Gastrocnemius medialis (tissue), 4 donors: ENCODE measurements around the gene SFPQ. TPM values are rescaled to one million over a fixed set of nuclear protein-coding genes. Genes with fewer than 3 reads are reported as not detected.
"Not testable (repeated sequence)": the region's sequence is repeated elsewhere in the genome, so short reads cannot be mapped to it uniquely, and the experiment has no call there.

Experiments
- ATAC-seq, 2 donors: fragments of 150-250 bp; one replicate each; pipeline ENCODE4 v1.9.1; 2016
- DNase-seq, 2 donors: peaks; one replicate each; pipeline ENCODE4 v3.0.0-alpha.2; 2019
- H3K27ac ChIP-seq, 4 donors: fragments of 200-600 bp; sonication (generic); 1 replicate in 1 of 4; 2 replicates in 3 of 4; pipeline ENCODE4 v1.5.1; 2016 to 2018; ENCODE audit warnings: mild to moderate bottlenecking in 2 of 4, moderate library complexity in 1 of 4
- H3K27me3 ChIP-seq, 3 donors: fragments of 200-600 bp; sonication (generic) in 2 of 3; 1 replicate in 1 of 3; 2 replicates in 2 of 3; pipeline versions ENCODE4 v1.5.1 to v1.6.0; 2016 to 2019; ENCODE audit warnings: mild to moderate bottlenecking in 1 of 3, moderate library complexity in 1 of 3
- H3K36me3 ChIP-seq, 2 donors: fragments of 200-600 bp; sonication (generic) in 1 of 2; one replicate each; pipeline ENCODE4 v1.5.1; 2017 to 2018
- H3K4me1 ChIP-seq, 2 donors: fragments of 200-600 bp; sonication (generic) in 1 of 2; one replicate each; pipeline ENCODE4 v1.5.1; 2016 to 2017; ENCODE audit warnings: mild to moderate bottlenecking in 2 of 2
- H3K4me3 ChIP-seq, 4 donors: fragments of 200-600 bp; sonication (generic) in 3 of 4; 1 replicate in 1 of 4; 2 replicates in 3 of 4; pipeline ENCODE4 v1.5.1; 2016 to 2019; ENCODE audit warnings: mild to moderate bottlenecking in 2 of 4
- H3K9me3 ChIP-seq, 3 donors: fragments of 200-600 bp; sonication (generic) in 2 of 3; 1 replicate in 1 of 3; 2 replicates in 2 of 3; pipeline ENCODE4 v1.5.1; 2016 to 2019
- POLR2A ChIP-seq, 2 donors: fragments of 450-650 bp; IDR thresholded peaks; one replicate each; pipeline ENCODE4 v1.6.1; 2017; ENCODE audit warnings: antibody characterized with exemption in 2 of 2, mild to moderate bottlenecking in 2 of 2, moderate library complexity in 2 of 2
- in situ Hi-C, 4 donors: fragments of 200-750 bp; cut with MboI; loops; one replicate each; pipeline versions ENCODE4 v1.15.0 to v1.8.0; 2017; ENCODE audit warnings: low sequenced_read_pairs in 4 of 4
- intact Hi-C: fragments of 100-400 bp; cut with DNase I; formaldehyde crosslinking; loops from one replicate; pipeline ENCODE4 v1.15.1; 2023; ENCODE audit warnings: low total_unique reads
- total RNA-seq, 4 donors: library from RNA; depleted of rRNA; stranded (reverse); fragments of >200 nt; gene quantifications; one replicate each; pipeline versions ENCODE4 v1.1.0 to v1.2.3, GENCODE V29; 2016
- TF ChIP-seq, protein P1 (sequence below), 5 experiments: fragments of 450-650 bp in 3 of 5; fragments of 200-600 bp in 2 of 5; sonication (generic) in 2 of 5; IDR thresholded peaks in 4 of 5; conservative IDR thresholded peaks in 1 of 5; 1 replicate in 4 of 5; 2 replicates in 1 of 5; pipeline ENCODE4 v1.5.1; 2016 to 2019; ENCODE audit warnings: antibody characterized with exemption in 5 of 5, mild to moderate bottlenecking in 3 of 5, moderate library complexity in 3 of 5

Gene SFPQ
- total RNA-seq, 4 donors from 2014 or later, result 70.1 to 128 (median 82.4) TPM

DNA sequence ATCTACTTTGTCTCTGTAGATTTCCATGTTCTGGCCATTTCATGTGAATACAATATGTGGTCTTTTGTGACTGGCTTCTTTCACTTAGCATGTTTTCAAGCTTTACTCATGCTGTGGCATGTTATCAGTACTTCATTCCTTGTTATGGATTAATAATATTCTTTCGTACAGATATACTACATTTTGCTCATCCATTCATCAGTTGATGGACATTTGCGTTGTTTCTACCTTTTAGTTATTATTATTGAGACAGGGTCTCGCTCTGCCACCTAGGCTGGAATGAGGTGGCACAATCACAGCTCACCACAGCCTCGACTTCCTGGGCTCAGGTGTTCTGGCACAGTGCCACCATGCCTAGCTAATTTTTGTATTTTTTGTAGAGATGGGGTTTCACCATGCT is 21.4 kb downstream of the SFPQ start:
- Histone ChIP-seq H3K4me3 (no peak overlapping the region), H3K27ac (no peak overlapping the region), H3K4me1 (no peaks in the 10 kb centered on the region), H3K36me3 (peaks cover 0 to 24% of the 10 kb centered on the region in 2 donors), H3K27me3 (no peaks in the 10 kb centered on the region), H3K9me3 (no peaks in the 10 kb centered on the region)
- TF ChIP-seq, protein P1, sequence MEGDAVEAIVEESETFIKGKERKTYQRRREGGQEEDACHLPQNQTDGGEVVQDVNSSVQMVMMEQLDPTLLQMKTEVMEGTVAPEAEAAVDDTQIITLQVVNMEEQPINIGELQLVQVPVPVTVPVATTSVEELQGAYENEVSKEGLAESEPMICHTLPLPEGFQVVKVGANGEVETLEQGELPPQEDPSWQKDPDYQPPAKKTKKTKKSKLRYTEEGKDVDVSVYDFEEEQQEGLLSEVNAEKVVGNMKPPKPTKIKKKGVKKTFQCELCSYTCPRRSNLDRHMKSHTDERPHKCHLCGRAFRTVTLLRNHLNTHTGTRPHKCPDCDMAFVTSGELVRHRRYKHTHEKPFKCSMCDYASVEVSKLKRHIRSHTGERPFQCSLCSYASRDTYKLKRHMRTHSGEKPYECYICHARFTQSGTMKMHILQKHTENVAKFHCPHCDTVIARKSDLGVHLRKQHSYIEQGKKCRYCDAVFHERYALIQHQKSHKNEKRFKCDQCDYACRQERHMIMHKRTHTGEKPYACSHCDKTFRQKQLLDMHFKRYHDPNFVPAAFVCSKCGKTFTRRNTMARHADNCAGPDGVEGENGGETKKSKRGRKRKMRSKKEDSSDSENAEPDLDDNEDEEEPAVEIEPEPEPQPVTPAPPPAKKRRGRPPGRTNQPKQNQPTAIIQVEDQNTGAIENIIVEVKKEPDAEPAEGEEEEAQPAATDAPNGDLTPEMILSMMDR (IDR thresholded peaks at IDR 0.05 in 4 of 5, conservative IDR thresholded peaks at IDR 0.05 in 1 of 5), result no peak
- TF ChIP-seq POLR2A (IDR thresholded peaks at IDR 0.05), result no peak
- in situ Hi-C loops (no loop called here), intact Hi-C loops (no loop called here)
- no peak for ATAC-seq
- no peak for DNase-seq

GRCh38 chr1:35164893-35165292 is 28.1 kb downstream of the SFPQ start:
- Histone ChIP-seq H3K27ac (no peak overlapping the region), H3K27me3 (no peaks in the 10 kb centered on the region), H3K36me3 (no peaks in the 10 kb centered on the region), H3K4me1 (no peaks in the 10 kb centered on the region), H3K9me3 (no peaks in the 10 kb centered on the region), H3K4me3 (no peak overlapping the region)
- no peak for DNase-seq
- in situ Hi-C loops, result no loop called here
- no peak for TF ChIP-seq POLR2A (IDR thresholded peaks at IDR 0.05)
- TF ChIP-seq, protein P1 (IDR thresholded peaks at IDR 0.05 in 4 of 5, conservative IDR thresholded peaks at IDR 0.05 in 1 of 5), result no peak
- intact Hi-C loops, result no loop called here
- no peak for ATAC-seq

DNA sequence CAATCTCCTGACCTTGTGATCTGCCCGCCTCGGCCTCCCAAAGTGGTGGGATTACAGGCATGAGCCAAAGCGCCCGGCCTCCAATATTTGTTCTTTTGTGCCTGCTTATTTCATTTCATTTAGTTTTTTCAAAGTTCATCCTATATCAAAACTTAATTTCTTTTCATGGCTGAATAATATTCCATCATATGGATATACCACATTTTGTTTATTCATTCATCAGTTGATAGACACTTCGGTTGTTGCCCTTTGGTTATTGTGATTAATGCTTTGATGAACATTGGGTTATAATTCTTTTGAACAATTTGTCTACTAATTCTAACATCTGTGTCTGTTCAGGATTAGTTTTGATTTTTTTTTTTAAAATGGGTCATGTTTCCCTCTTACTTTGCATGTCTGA is 41.7 kb downstream of the SFPQ start:
- intact Hi-C loops, result no loop called here
- no peaks in the 10 kb centered on the region for H3K27me3 ChIP-seq
- no peak overlapping the region for H3K4me3 ChIP-seq
- H3K36me3 ChIP-seq, result no peaks in the 10 kb centered on the region
- TF ChIP-seq POLR2A (IDR thresholded peaks at IDR 0.05), result no peak
- TF ChIP-seq, protein P1 (IDR thresholded peaks at IDR 0.05 in 4 of 5, conservative IDR thresholded peaks at IDR 0.05 in 1 of 5), result no peak
- peaks cover 0 to 3% of the 10 kb centered on the region in 2 donors for H3K4me1 ChIP-seq
- in situ Hi-C loops, result no loop called here
- no peak for ATAC-seq
- no peak for DNase-seq
- H3K9me3 ChIP-seq, result no peaks in the 10 kb centered on the region
- no peak overlapping the region for H3K27ac ChIP-seq

DNA sequence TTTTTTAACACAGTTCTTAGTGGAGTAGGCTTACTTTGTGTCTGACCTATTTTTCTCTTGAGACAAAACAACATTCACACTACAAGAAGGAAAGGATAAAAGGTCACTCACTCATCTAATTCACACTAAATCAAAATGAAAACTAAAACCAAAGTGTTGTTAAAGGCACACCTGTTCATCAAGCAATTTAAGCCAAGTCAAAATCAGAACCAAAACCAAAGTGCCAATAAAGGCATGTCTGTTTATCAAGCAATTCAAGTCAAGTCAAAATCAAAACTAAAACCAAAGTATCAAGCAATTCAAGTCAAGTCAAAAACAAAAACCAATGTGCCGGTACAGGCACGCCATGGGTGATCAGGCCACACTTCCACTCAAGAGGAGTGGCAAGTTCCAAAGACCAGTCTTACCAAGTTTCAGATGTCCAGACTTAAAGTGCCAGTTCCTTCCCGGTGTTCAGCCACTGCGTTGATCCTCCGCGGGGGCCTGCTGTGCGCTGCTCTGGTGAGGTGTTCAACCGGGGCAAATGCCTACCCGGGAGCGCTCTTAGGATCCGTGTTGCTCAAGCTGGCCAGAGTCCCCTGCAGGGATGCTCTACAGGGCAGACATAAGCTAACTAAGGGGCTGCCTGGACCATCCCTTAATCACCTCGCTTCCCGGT is 46.9 kb downstream of the SFPQ start:
- H3K36me3 ChIP-seq, H3K27ac ChIP-seq, in situ Hi-C loops, H3K27me3 ChIP-seq, intact Hi-C loops, H3K4me1 ChIP-seq, ATAC-seq, H3K9me3 ChIP-seq: not testable (repeated sequence)
- H3K4me3 ChIP-seq, result peak overlapping the region; percentile 12 to 32 (median 28)
- peak in 1 of 2 donors; percentile 13 for DNase-seq

DNA sequence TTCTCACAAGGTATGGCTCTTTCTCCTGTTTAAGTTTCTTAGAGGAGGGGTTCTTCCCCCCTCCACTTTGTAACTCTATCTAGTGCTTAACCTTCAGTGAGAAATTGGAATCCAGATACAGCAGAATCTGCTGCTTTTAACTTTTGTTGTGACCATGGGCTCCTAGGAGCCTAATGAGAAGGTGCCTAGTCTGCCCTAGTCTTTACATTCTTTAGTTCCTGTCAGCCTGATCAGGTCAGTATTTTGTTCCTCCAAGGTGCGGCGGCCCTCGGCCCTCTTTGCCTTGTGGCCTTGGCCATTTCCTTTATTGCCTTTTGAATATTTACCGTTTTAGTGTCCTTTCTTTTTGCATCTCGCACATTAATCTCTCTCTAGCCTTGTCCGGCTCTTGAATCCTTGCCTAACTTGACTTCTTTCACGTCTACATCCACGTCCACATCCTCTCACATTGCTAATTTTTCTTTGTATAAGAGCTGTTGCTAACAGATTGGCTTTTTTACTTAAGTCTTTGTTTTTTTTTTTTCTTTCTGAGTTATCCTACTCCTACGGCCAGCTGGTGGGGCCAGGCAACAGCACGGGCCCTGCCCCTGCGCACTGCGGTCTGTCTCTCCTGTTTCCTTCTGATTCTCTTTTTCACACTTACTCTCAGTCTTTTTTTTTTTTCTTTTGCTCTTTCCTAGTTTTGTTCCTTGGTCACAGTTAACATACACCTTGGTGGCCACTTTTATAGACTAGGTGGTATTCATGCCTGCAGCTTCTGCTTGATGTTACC is 49.0 kb downstream of the SFPQ start:
- in situ Hi-C loops, result no loop called here
- Histone ChIP-seq H3K4me3 (no peak overlapping the region), H3K4me1 (peaks cover 6 to 9% of the 10 kb centered on the region in 2 donors), H3K9me3 (no peaks in the 10 kb centered on the region), H3K27me3 (no peaks in the 10 kb centered on the region), H3K27ac (no peak overlapping the region), H3K36me3 (no peaks in the 10 kb centered on the region)
- intact Hi-C loops, result no loop called here
- TF ChIP-seq, protein P1 (IDR thresholded peaks at IDR 0.05 in 4 of 5, conservative IDR thresholded peaks at IDR 0.05 in 1 of 5), result no peak
- no peak for TF ChIP-seq POLR2A (IDR thresholded peaks at IDR 0.05)
- ATAC-seq, result no peak
- no peak for DNase-seq

- DNase-seq, H3K4me3 ChIP-seq, in situ Hi-C loops, H3K4me1 ChIP-seq, ATAC-seq, H3K27me3 ChIP-seq, H3K27ac ChIP-seq, H3K36me3 ChIP-seq, intact Hi-C loops, H3K9me3 ChIP-seq: not testable (repeated sequence)
These were observed 50.2 kb downstream of the SFPQ start for GRCh38 chr1:35142728-35143127.

DNA sequence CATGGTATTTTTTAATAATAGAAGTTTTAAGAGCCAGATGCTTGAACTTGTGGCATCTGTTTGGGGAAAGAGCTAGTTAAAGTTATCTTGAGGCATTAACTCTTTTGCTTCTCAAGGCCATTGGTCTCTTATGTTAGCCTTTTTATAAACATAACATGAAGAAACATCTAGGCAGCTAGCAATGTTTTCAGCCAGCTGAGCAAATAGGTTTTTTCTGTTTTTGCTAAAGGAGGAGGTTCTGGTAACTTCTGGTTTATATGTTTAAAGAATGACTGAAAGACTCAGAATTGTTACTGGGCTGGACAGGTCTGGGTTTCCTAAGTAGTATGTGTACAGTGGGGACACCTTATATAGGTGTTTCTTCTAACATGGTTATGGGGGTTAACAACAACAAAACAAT is 50.7 kb downstream of the SFPQ start:
- ATAC-seq, intact Hi-C loops, H3K9me3 ChIP-seq: not testable (repeated sequence)

DNA sequence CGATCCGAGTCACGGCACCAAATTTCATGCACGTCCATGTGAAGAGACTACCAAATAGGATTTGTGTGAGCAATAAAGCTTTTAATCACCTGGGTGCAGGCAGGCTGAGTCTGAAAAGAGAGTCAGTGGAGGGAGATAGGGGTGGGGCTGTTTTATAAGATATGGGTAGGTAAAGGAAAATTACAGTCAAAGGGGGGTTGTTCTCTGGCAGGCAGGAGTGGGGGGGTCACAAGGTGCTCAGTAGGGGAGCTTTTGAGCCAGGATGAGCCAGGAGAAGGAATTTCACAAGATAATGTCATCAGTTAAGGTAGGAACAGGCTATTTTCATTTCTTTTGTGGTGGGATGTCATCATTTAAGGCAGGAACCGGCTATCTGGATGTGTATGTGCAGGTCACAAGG is 55.4 kb downstream of the SFPQ start:
- intact Hi-C loops, H3K36me3 ChIP-seq, H3K27ac ChIP-seq, in situ Hi-C loops, ATAC-seq, H3K4me3 ChIP-seq, H3K4me1 ChIP-seq, H3K9me3 ChIP-seq, H3K27me3 ChIP-seq, DNase-seq: not testable (repeated sequence)

More for the DNA sequence above, 50.7 kb downstream of the SFPQ start:
- H3K27me3 ChIP-seq, H3K36me3 ChIP-seq, DNase-seq, H3K27ac ChIP-seq, in situ Hi-C loops, H3K4me3 ChIP-seq, H3K4me1 ChIP-seq: not testable (repeated sequence)
